Measurements from ENCODE around the gene ADGRA1. TPM values are rescaled to one million over a fixed set of nuclear protein-coding genes. Genes with fewer than 3 reads are reported as not detected.

Gene ADGRA1
- total RNA-seq, 3 donors from 2014 or later, result 0.10 TPM; not detected in 2

GRCh38 chr10:133067149-133068105 lies 20.3 kb upstream of the ADGRA1 start:
- Histone ChIP-seq H3K4me3 (no peak overlapping the region), H3K36me3 (ENCODE audit: low read depth) (no peaks in the 10 kb centered on the region), H3K4me1 (ENCODE audit: low read depth) (no peaks in the 10 kb centered on the region), H3K9me3 (no peaks in the 10 kb centered on the region)
- intact Hi-C loops (cut with DNase I, micrococcal nuclease), result no loop called here
- DNase-seq, result no peak
- no peak for ATAC-seq
- TF ChIP-seq, protein P1, sequence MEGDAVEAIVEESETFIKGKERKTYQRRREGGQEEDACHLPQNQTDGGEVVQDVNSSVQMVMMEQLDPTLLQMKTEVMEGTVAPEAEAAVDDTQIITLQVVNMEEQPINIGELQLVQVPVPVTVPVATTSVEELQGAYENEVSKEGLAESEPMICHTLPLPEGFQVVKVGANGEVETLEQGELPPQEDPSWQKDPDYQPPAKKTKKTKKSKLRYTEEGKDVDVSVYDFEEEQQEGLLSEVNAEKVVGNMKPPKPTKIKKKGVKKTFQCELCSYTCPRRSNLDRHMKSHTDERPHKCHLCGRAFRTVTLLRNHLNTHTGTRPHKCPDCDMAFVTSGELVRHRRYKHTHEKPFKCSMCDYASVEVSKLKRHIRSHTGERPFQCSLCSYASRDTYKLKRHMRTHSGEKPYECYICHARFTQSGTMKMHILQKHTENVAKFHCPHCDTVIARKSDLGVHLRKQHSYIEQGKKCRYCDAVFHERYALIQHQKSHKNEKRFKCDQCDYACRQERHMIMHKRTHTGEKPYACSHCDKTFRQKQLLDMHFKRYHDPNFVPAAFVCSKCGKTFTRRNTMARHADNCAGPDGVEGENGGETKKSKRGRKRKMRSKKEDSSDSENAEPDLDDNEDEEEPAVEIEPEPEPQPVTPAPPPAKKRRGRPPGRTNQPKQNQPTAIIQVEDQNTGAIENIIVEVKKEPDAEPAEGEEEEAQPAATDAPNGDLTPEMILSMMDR (IDR thresholded peaks at IDR 0.05), result no peak

GRCh38 chr10:133068111-133069032 lies 19.4 kb upstream of the ADGRA1 start:
- intact Hi-C loops (cut with DNase I, micrococcal nuclease), result no loop called here
- no peaks in the 10 kb centered on the region for H3K4me1 ChIP-seq (ENCODE audit: low read depth)
- H3K9me3 ChIP-seq, result no peaks in the 10 kb centered on the region
- DNase-seq (no peak), ATAC-seq (no peak)
- TF ChIP-seq, protein P1 (IDR thresholded peaks at IDR 0.05), result no peak
- no peaks in the 10 kb centered on the region for H3K36me3 ChIP-seq (ENCODE audit: low read depth)
- no peak overlapping the region for H3K4me3 ChIP-seq

DNA sequence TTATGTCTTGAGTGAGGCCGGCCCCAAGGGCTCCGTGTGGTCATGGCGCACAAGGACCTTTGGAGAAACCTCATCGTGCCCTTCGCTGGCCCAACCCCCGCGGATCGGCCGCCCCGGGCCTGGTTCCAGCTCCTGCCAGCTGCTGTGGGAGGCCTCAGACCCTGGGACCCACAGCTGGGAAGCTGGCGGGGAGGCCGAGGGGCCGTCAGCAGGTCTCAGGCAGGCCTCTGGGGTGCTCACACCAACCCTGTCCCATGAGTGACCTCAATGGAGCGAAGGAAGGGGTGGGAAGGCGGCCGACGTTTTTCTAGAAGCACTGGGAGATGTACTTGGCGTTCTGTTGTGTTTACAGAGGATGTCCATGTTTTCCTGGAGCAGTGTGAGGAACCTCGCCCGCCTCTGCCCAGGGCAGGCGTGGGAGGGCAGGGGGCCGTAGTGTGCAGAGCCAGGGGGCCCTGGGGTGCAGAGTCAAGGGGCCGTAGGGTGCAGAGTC lies 18.6 kb upstream of the ADGRA1 start:
- no peaks in the 10 kb centered on the region for H3K36me3 ChIP-seq (ENCODE audit: low read depth)
- H3K4me1 ChIP-seq (ENCODE audit: low read depth), result no peaks in the 10 kb centered on the region
- no peaks in the 10 kb centered on the region for H3K9me3 ChIP-seq
- H3K4me3 ChIP-seq, result no peak overlapping the region
- intact Hi-C loops (cut with DNase I, micrococcal nuclease), result no loop called here
- no peak for DNase-seq
- TF ChIP-seq, protein P1 (IDR thresholded peaks at IDR 0.05), result no peak
- no peak for ATAC-seq

GRCh38 chr10:133070405-133070804 lies 17.3 kb upstream of the ADGRA1 start:
- ATAC-seq, result no peak
- DNase-seq, result no peak

GRCh38 chr10:133070810-133071209 lies 16.9 kb upstream of the ADGRA1 start:
- no peak for ATAC-seq
- H3K4me1 ChIP-seq (ENCODE audit: low read depth), result no peaks in the 10 kb centered on the region
- no peaks in the 10 kb centered on the region for H3K9me3 ChIP-seq
- no peak for DNase-seq
- TF ChIP-seq, protein P1 (IDR thresholded peaks at IDR 0.05), result no peak
- intact Hi-C loops (cut with DNase I, micrococcal nuclease), result no loop called here
- no peaks in the 10 kb centered on the region for H3K36me3 ChIP-seq (ENCODE audit: low read depth)
- H3K4me3 ChIP-seq, result no peak overlapping the region

More at GRCh38 chr10:133070405-133070804, 17.3 kb upstream of the ADGRA1 start:
- Histone ChIP-seq H3K4me3 (no peak overlapping the region), H3K36me3 (ENCODE audit: low read depth) (no peaks in the 10 kb centered on the region), H3K9me3 (no peaks in the 10 kb centered on the region), H3K4me1 (ENCODE audit: low read depth) (no peaks in the 10 kb centered on the region)
- intact Hi-C loops (cut with DNase I, micrococcal nuclease), result no loop called here
- TF ChIP-seq, protein P1 (IDR thresholded peaks at IDR 0.05), result no peak

Measured in mucosa of descending colon (tissue), 3 donors.